GM23338 (cell line): ENCODE measurements around the gene NME3. TPM values are rescaled to one million over a fixed set of nuclear protein-coding genes. Genes with fewer than 3 reads are reported as not detected.

Experiments used
- ATAC-seq: fragments of 200-7000 bp; cut with Tn5 transposase; 3 replicates; pipeline ENCODE4 v1.9.1; 2020
- DNase-seq: peaks from one replicate; pipeline ENCODE4 v3.0.0-alpha.2; 2015; ENCODE audit warnings: low spot score
- H2AFZ ChIP-seq: fragments of 200-600 bp; sonication (generic); 2 replicates; pipeline ENCODE4 v1.8.0; 2016; ENCODE audit warnings: antibody characterized with exemption, mild to moderate bottlenecking, moderate library complexity
- H3F3A ChIP-seq: fragments of 200-600 bp; sonication (generic); replicated peaks from 2 replicates; pipeline ENCODE4 v1.8.0; 2017; ENCODE audit warnings: antibody characterized with exemption, mixed run types, low read depth
- H3K27ac ChIP-seq: fragments of 200-600 bp; sonication (generic); 2 replicates; pipeline ENCODE4 v1.6.1; 2016; ENCODE audit warnings: low read depth
- H3K27me3 ChIP-seq: fragments of 200-600 bp; sonication (generic); 2 replicates; pipeline ENCODE4 v1.8.0; 2016; ENCODE audit warnings: mild to moderate bottlenecking, mixed run types, moderate library complexity; ENCODE audit not compliant: insufficient read depth
- H3K36me3 ChIP-seq: fragments of 200-600 bp; sonication (generic); 2 replicates; pipeline ENCODE4 v1.8.0; 2016; ENCODE audit warnings: mild to moderate bottlenecking; ENCODE audit not compliant: insufficient read depth
- H3K4me1 ChIP-seq: fragments of 200-600 bp; sonication (generic); 2 replicates; pipeline ENCODE4 v1.8.0; 2016; ENCODE audit warnings: mild to moderate bottlenecking, moderate library complexity; ENCODE audit not compliant: insufficient read depth
- H3K4me2 ChIP-seq: fragments of 200-600 bp; sonication (generic); 2 replicates; pipeline ENCODE4 v1.7.1; 2017; ENCODE audit warnings: mixed run types
- H3K4me3 ChIP-seq: fragments of 200-600 bp; sonication (generic); 2 replicates; pipeline ENCODE4 v1.6.1; 2016; ENCODE audit warnings: mixed run types
- H3K79me2 ChIP-seq: fragments of 200-600 bp; sonication (generic); replicated peaks from 2 replicates; pipeline ENCODE4 v1.8.0; 2017; ENCODE audit warnings: mild to moderate bottlenecking; ENCODE audit not compliant: insufficient read depth
- H3K9me2 ChIP-seq: fragments of 200-600 bp; sonication (generic); 2 replicates; pipeline ENCODE4 v1.8.0; 2017; ENCODE audit not compliant: insufficient read depth
- H4K20me1 ChIP-seq: fragments of 200-600 bp; sonication (generic); replicated peaks from 2 replicates; pipeline ENCODE4 v1.8.0; 2017; ENCODE audit warnings: mild to moderate bottlenecking; ENCODE audit not compliant: insufficient read depth
- H3K27ac Mint-ChIP-seq: 2 replicates; pipeline ENCODE4 v1.8.0; 2020; ENCODE audit warnings: inconsistent platforms, mild to moderate bottlenecking, moderate library complexity, mixed read lengths
- H3K27me3 Mint-ChIP-seq: 3 replicates; pipeline ENCODE4 v1.8.0; 2022; ENCODE audit warnings: low read depth, mild to moderate bottlenecking, moderate library complexity, mixed read lengths, inconsistent platforms; ENCODE audit not compliant: insufficient read depth, poor library complexity
- H3K36me3 Mint-ChIP-seq: 3 replicates; pipeline ENCODE4 v1.8.0; 2021; ENCODE audit warnings: low read depth, mild to moderate bottlenecking, inconsistent platforms, moderate library complexity, mixed read lengths
- H3K4me1 Mint-ChIP-seq: 3 replicates; pipeline ENCODE4 v1.8.0; 2020; ENCODE audit warnings: mild to moderate bottlenecking, inconsistent platforms, mixed read lengths
- H3K4me3 Mint-ChIP-seq: 3 replicates; pipeline ENCODE4 v1.8.0; 2021; ENCODE audit warnings: moderate library complexity, mild to moderate bottlenecking, inconsistent platforms, mixed read lengths
- H3K9me3 Mint-ChIP-seq: 3 replicates; pipeline ENCODE4 v1.8.0; 2020; ENCODE audit warnings: moderate library complexity, mild to moderate bottlenecking, inconsistent platforms, mixed read lengths
- CREB1 ChIP-seq: fragments of 250-450 bp; sonication (Bioruptor Pico); IDR thresholded peaks from 2 replicates; pipeline ENCODE4 v1.5.0; 2020; ENCODE audit warnings: low read depth, mild to moderate bottlenecking, moderate library complexity
- POLR2AphosphoS5 ChIP-seq: IDR thresholded peaks from 2 replicates; pipeline ENCODE4 v1.6.1; 2016; ENCODE audit warnings: antibody characterized with exemption, low read depth
- REST ChIP-seq: IDR thresholded peaks from one replicate; pipeline ENCODE4 v1.6.1; 2018; ENCODE audit warnings: antibody characterized with exemption; ENCODE audit not compliant: unreplicated experiment
- STAT1 ChIP-seq: IDR thresholded peaks from one replicate; pipeline ENCODE4 v1.6.1; 2016; ENCODE audit warnings: antibody characterized with exemption; ENCODE audit not compliant: unreplicated experiment
- ZNF331 ChIP-seq: fragments of 250-450 bp; sonication (Bioruptor Pico); IDR thresholded peaks from 2 replicates; pipeline ENCODE4 v1.5.0; 2020; ENCODE audit warnings: low read depth, mild to moderate bottlenecking, moderate library complexity
- ZNF462 ChIP-seq: fragments of 250-450 bp; sonication (Bioruptor Pico); IDR thresholded peaks from 2 replicates; pipeline ENCODE4 v1.5.0; 2020; ENCODE audit warnings: mild to moderate bottlenecking, moderate library complexity
- polyA plus RNA-seq: library from polyadenylated mRNA; unstranded; fragments of >200 nt; fragmentation: Nextera tagmentation; extraction: Ambion mirVana; gene quantifications from 2 replicates; pipeline ENCODE4 v1.2.1, GENCODE V29; 2016
- total RNA-seq: library from RNA; depleted of rRNA; stranded (reverse); fragments of >200 nt; shearing (Covaris generic); gene quantifications from 2 replicates; pipeline ENCODE4 v1.2.3, GENCODE V29; 2014

Gene NME3
- total and polyA plus RNA-seq, 2 experiments from 2014 or later = 95.3 to 130 TPM

- no peak overlapping the region for H3K4me2 ChIP-seq
- H3K4me1 ChIP-seq = no peaks in the 10 kb centered on the region
- H3K27ac ChIP-seq = no peak overlapping the region
- H3F3A ChIP-seq = peaks cover 12% of the 10 kb centered on the region
- H3K9me3 Mint-ChIP-seq = peaks cover 3% of the 10 kb centered on the region; the same call in 1 of the 3 replicates
- no peak overlapping the region for H3K4me3 Mint-ChIP-seq
- no peak for TF ChIP-seq STAT1
- H3K27ac Mint-ChIP-seq = no peak overlapping the region
- no peaks in the 10 kb centered on the region for H3K27me3 ChIP-seq
- no peaks in the 10 kb centered on the region for H3K79me2 ChIP-seq
- no peaks in the 10 kb centered on the region for H3K36me3 ChIP-seq
- H3K36me3 Mint-ChIP-seq = peaks cover 30% of the 10 kb centered on the region
- no peaks in the 10 kb centered on the region for H3K9me2 ChIP-seq
- DNase-seq (no peak), ATAC-seq (no peak)
- H3K4me1 Mint-ChIP-seq = no peaks in the 10 kb centered on the region
- no peak overlapping the region for H2AFZ ChIP-seq
- H4K20me1 ChIP-seq = no peaks in the 10 kb centered on the region; the same call in 1 of the 2 replicates
- H3K27me3 Mint-ChIP-seq = peaks cover 10% of the 10 kb centered on the region
- no peak overlapping the region for H3K4me3 ChIP-seq
Observed at GRCh38 chr16:1731073-1731472, 40.3 kb downstream of the NME3 start.

- Histone ChIP-seq H3K36me3 (no peaks in the 10 kb centered on the region; the same call in 1 of the 2 replicates), H3K79me2 (no peaks in the 10 kb centered on the region), H3K4me2 (no peak overlapping the region), H3F3A (no peaks in the 10 kb centered on the region), H3K27me3 (no peaks in the 10 kb centered on the region), H3K4me1 (no peaks in the 10 kb centered on the region), H3K4me3 (no peak overlapping the region), H2AFZ (no peak overlapping the region), H3K9me2 (no peaks in the 10 kb centered on the region), H3K27ac (no peak overlapping the region), H4K20me1 (no peaks in the 10 kb centered on the region; the same call in 1 of the 2 replicates)
- H3K27me3 Mint-ChIP-seq = peaks cover 10% of the 10 kb centered on the region
- H3K4me1 Mint-ChIP-seq = no peaks in the 10 kb centered on the region
- no peak for ATAC-seq
- H3K9me3 Mint-ChIP-seq = peaks cover 3% of the 10 kb centered on the region; the same call in 1 of the 3 replicates
- no peak for DNase-seq
- TF ChIP-seq CREB1 (CRISPR knock-in tag) = no peak
- no peak for TF ChIP-seq POLR2AphosphoS5
- TF ChIP-seq REST = no peak
- TF ChIP-seq ZNF462 (CRISPR knock-in tag) = no peak
- TF ChIP-seq ZNF331 (CRISPR knock-in tag) = no peak
- no peak overlapping the region for H3K27ac Mint-ChIP-seq
- no peak overlapping the region for H3K4me3 Mint-ChIP-seq
- H3K36me3 Mint-ChIP-seq = peaks cover 30% of the 10 kb centered on the region
Observed at GRCh38 chr16:1729445-1729844, 41.9 kb downstream of the NME3 start.
